A549 treated with CpdA at 1 μM for 4 hours (cell line): ENCODE measurements around the gene RHAG. TPM values are rescaled to one million over a fixed set of nuclear protein-coding genes. Genes with fewer than 3 reads are reported as not detected.

Experiments used
- total RNA-seq: library from RNA; stranded (reverse); fragments of 200-300 nt; extraction: Qiagen RNA extraction; gene quantifications from 5 replicates; pipeline ENCODE4 v1.2.3, GENCODE V29; 2022; ENCODE audit warnings: low read depth

RHAG gene
- 0.03 to 0.07 TPM in 2 of 5 replicates, not detected in the others for total RNA-seq

GRCh38 chr6:49636713-49637349 lies at the start of gene RHAG:
RHAG (minus strand) TSS chr6:49636839; CDS start chr6:49636812, 27 bp downstream.

Other genes with a start within 250 kb of the RHAG start
- 4.9 to 7.4 TPM (median 5.8 TPM) in 5 replicates for gene MMUT, start 173.6 kb downstream of the RHAG start, total RNA-seq
- 6.6 to 8.5 TPM (median 7.9 TPM) in 5 replicates for gene CENPQ, start 173.5 kb downstream of the RHAG start, total RNA-seq
- not detected in 5 replicates for gene GLYATL3, start 136.9 kb downstream of the RHAG start, total RNA-seq
- 23.6 to 30.5 TPM (median 25.8 TPM) in 5 replicates for gene C6orf141, start 86.2 kb downstream of the RHAG start, total RNA-seq
- gene CRISP2, start 76.7 kb upstream of the RHAG start, total RNA-seq: not detected in 5 replicates
- gene CRISP3, start 107.5 kb upstream of the RHAG start, total RNA-seq: not detected in 5 replicates
- gene PGK2, start 150.4 kb upstream of the RHAG start, total RNA-seq: not detected in 5 replicates
- not detected in 5 replicates for gene CRISP1, start 229.7 kb upstream of the RHAG start, total RNA-seq